ENCODE data around the gene NIM1K.

The NIM1K gene

GRCh38 chr5:43242196-43242595 is 50.2 kb downstream of the NIM1K start:
- TF ChIP-seq CTCF (IDR thresholded peaks at IDR 0.05; ENCODE audit: low read depth, low read length): no peak
- no peak for DNase-seq (ENCODE audit: low read depth, low spot score)
- in situ Hi-C loops (cut with HindIII; ENCODE audit: low sequenced_read_pairs): no loop called here
- H3K4me3 ChIP-seq (ENCODE audit: low read depth, low read length): no peak overlapping the region

- no peak overlapping the region for H3K4me3 ChIP-seq (ENCODE audit: low read depth, low read length)
- DNase-seq (ENCODE audit: low read depth, low spot score): no peak
- in situ Hi-C loops (cut with HindIII; ENCODE audit: low sequenced_read_pairs): no loop called here
- TF ChIP-seq CTCF (IDR thresholded peaks at IDR 0.05; ENCODE audit: low read depth, low read length): no peak
Observed at GRCh38 chr5:43243270-43243669, 51.2 kb downstream of the NIM1K start.

GRCh38 chr5:43244823-43245565 is 53.0 kb downstream of the NIM1K start:
- no peak for TF ChIP-seq CTCF (IDR thresholded peaks at IDR 0.05; ENCODE audit: low read depth, low read length)
- no peak overlapping the region for H3K4me3 ChIP-seq (ENCODE audit: low read depth, low read length)
- no peak for DNase-seq (ENCODE audit: low read depth, low spot score)
- in situ Hi-C loops (cut with HindIII; ENCODE audit: low sequenced_read_pairs): no loop called here

GRCh38 chr5:43245724-43246385 is 53.8 kb downstream of the NIM1K start:
- H3K4me3 ChIP-seq (ENCODE audit: low read depth, low read length): no peak overlapping the region
- in situ Hi-C loops (cut with HindIII; ENCODE audit: low sequenced_read_pairs): no loop called here
- no peak for TF ChIP-seq CTCF (IDR thresholded peaks at IDR 0.05; ENCODE audit: low read depth, low read length)
- no peak for DNase-seq (ENCODE audit: low read depth, low spot score)

GRCh38 chr5:43251754-43252153 is 59.7 kb downstream of the NIM1K start:
- in situ Hi-C loops (cut with HindIII; ENCODE audit: low sequenced_read_pairs): no loop called here
- no peak for TF ChIP-seq CTCF (IDR thresholded peaks at IDR 0.05; ENCODE audit: low read depth, low read length)
- no peak overlapping the region for H3K4me3 ChIP-seq (ENCODE audit: low read depth, low read length)
- DNase-seq (ENCODE audit: low read depth, low spot score): no peak

- no peak overlapping the region for H3K4me3 ChIP-seq (ENCODE audit: low read depth, low read length)
- DNase-seq (ENCODE audit: low read depth, low spot score): no peak
- no peak for TF ChIP-seq CTCF (IDR thresholded peaks at IDR 0.05; ENCODE audit: low read depth, low read length)
- in situ Hi-C loops (cut with HindIII; ENCODE audit: low sequenced_read_pairs): no loop called here
Observed at GRCh38 chr5:43255704-43256103, 63.7 kb downstream of the NIM1K start.
